ENCODE data around the gene ANK2.

The ANK2 gene

GRCh38 chr4:113272523-113272922 is 223.1 kb downstream of the ANK2 start:
- H3K23ac ChIP-seq (ENCODE audit: low read length in 2 of 2): no peak overlapping the region
- no peak overlapping the region for H2AFZ ChIP-seq (ENCODE audit: low read depth, low read length)
- no peaks in the 10 kb centered on the region for H3K9me3 ChIP-seq (ENCODE audit: control insufficient read depth, low read length)
- no peaks in the 10 kb centered on the region for H3K79me1 ChIP-seq (replicated peaks; ENCODE audit: low read length, poor library complexity, severe bottlenecking)
- no peak overlapping the region for H2AK5ac ChIP-seq (ENCODE audit: low read length, severe bottlenecking)
- H4K91ac ChIP-seq (ENCODE audit: low read length): no peak overlapping the region
- H2BK12ac ChIP-seq (ENCODE audit: low read length in 2 of 2): no peak overlapping the region
- no peak overlapping the region for H2BK5ac ChIP-seq (ENCODE audit: low read depth, low read length, poor library complexity, severe bottlenecking)
- H3K14ac ChIP-seq (ENCODE audit: low read length in 2 of 2): no peak overlapping the region
- no peak overlapping the region for H3K9ac ChIP-seq (ENCODE audit: low read length)
- H3K18ac ChIP-seq (ENCODE audit: low read depth in 1 of 2, low read length in 2 of 2): no peak overlapping the region
- H4K8ac ChIP-seq (ENCODE audit: low read length): no peak overlapping the region
- no peak overlapping the region for H3K4me2 ChIP-seq (ENCODE audit: low read length, poor library complexity, severe bottlenecking)
- peaks cover 5% of the 10 kb centered on the region for H3K4me1 ChIP-seq (ENCODE audit: control insufficient read depth, insufficient read depth, low read depth, low read length)
- H2BK120ac ChIP-seq (ENCODE audit: low read depth, low read length): no peak overlapping the region
- H3K4ac ChIP-seq (ENCODE audit: low read depth in 1 of 2, low read length in 2 of 2): no peak overlapping the region
- H3K4me3 ChIP-seq (ENCODE audit: insufficient read depth in 1 of 2, low read depth in 1 of 2, low read length in 2 of 2): no peak overlapping the region
- H2BK15ac ChIP-seq (ENCODE audit: low read depth, poor library complexity, severe bottlenecking): no peak overlapping the region
- no peak for DNase-seq
- no peak overlapping the region for H3K27ac ChIP-seq (ENCODE audit: low read length, poor library complexity, severe bottlenecking)
- peaks cover 0 to 5% of the 10 kb centered on the region in 2 experiments for H3K36me3 ChIP-seq (ENCODE audit: control insufficient read depth in 1 of 2, insufficient read depth in 2 of 2, low read depth in 1 of 2, low read length in 2 of 2)
- H3K27me3 ChIP-seq (ENCODE audit: control insufficient read depth in 1 of 2, insufficient read depth in 1 of 2, low read length in 2 of 2): no peaks in the 10 kb centered on the region

GRCh38 chr4:113273721-113274220 is 224.3 kb downstream of the ANK2 start:
- H3K27ac ChIP-seq (ENCODE audit: low read length, poor library complexity, severe bottlenecking): no peak overlapping the region
- H3K79me1 ChIP-seq (replicated peaks; ENCODE audit: low read length, poor library complexity, severe bottlenecking): no peaks in the 10 kb centered on the region
- H3K18ac ChIP-seq (ENCODE audit: low read depth in 1 of 2, low read length in 2 of 2): no peak overlapping the region
- no peak overlapping the region for H2AFZ ChIP-seq (ENCODE audit: low read depth, low read length)
- no peaks in the 10 kb centered on the region for H3K9me3 ChIP-seq (ENCODE audit: control insufficient read depth, low read length)
- H3K4me1 ChIP-seq (ENCODE audit: control insufficient read depth, insufficient read depth, low read depth, low read length): peaks cover 5% of the 10 kb centered on the region
- no peak overlapping the region for H3K4me3 ChIP-seq (ENCODE audit: insufficient read depth in 1 of 2, low read depth in 1 of 2, low read length in 2 of 2)
- H2BK5ac ChIP-seq (ENCODE audit: low read depth, low read length, poor library complexity, severe bottlenecking): no peak overlapping the region
- H3K4me2 ChIP-seq (ENCODE audit: low read length, poor library complexity, severe bottlenecking): no peak overlapping the region
- H3K9ac ChIP-seq (ENCODE audit: low read length): no peak overlapping the region
- H3K4ac ChIP-seq (ENCODE audit: low read depth in 1 of 2, low read length in 2 of 2): no peak overlapping the region
- H2BK120ac ChIP-seq (ENCODE audit: low read depth, low read length): no peak overlapping the region
- no peak for DNase-seq
- H4K8ac ChIP-seq (ENCODE audit: low read length): no peak overlapping the region
- no peak overlapping the region for H4K91ac ChIP-seq (ENCODE audit: low read length)
- H3K14ac ChIP-seq (ENCODE audit: low read length in 2 of 2): no peak overlapping the region
- no peak overlapping the region for H2AK5ac ChIP-seq (ENCODE audit: low read length, severe bottlenecking)
- no peaks in the 10 kb centered on the region for H3K27me3 ChIP-seq (ENCODE audit: control insufficient read depth in 1 of 2, insufficient read depth in 1 of 2, low read length in 2 of 2)
- no peak overlapping the region for H3K23ac ChIP-seq (ENCODE audit: low read length in 2 of 2)
- peaks cover 0 to 5% of the 10 kb centered on the region in 2 experiments for H3K36me3 ChIP-seq (ENCODE audit: control insufficient read depth in 1 of 2, insufficient read depth in 2 of 2, low read depth in 1 of 2, low read length in 2 of 2)
- H2BK12ac ChIP-seq (ENCODE audit: low read length in 2 of 2): no peak overlapping the region
- H2BK15ac ChIP-seq (ENCODE audit: low read depth, poor library complexity, severe bottlenecking): no peak overlapping the region

- no peak overlapping the region for H2AK5ac ChIP-seq (ENCODE audit: low read length, severe bottlenecking)
- H2BK5ac ChIP-seq (ENCODE audit: low read depth, low read length, poor library complexity, severe bottlenecking): no peak overlapping the region
- H2AFZ ChIP-seq (ENCODE audit: low read depth, low read length): no peak overlapping the region
- H3K23ac ChIP-seq (ENCODE audit: low read length in 2 of 2): no peak overlapping the region
- H3K4me3 ChIP-seq (ENCODE audit: insufficient read depth in 1 of 2, low read depth in 1 of 2, low read length in 2 of 2): peak overlapping the region in 1 of 2 experiments; percentile 27
- H2BK12ac ChIP-seq (ENCODE audit: low read length in 2 of 2): no peak overlapping the region
- no peak overlapping the region for H3K4ac ChIP-seq (ENCODE audit: low read depth in 1 of 2, low read length in 2 of 2)
- H3K14ac ChIP-seq (ENCODE audit: low read length in 2 of 2): no peak overlapping the region
- H3K9me3 ChIP-seq (ENCODE audit: control insufficient read depth, low read length): no peaks in the 10 kb centered on the region
- H3K9ac ChIP-seq (ENCODE audit: low read length): peak overlapping the region; percentile 76
- no peaks in the 10 kb centered on the region for H3K27me3 ChIP-seq (ENCODE audit: control insufficient read depth in 1 of 2, insufficient read depth in 1 of 2, low read length in 2 of 2)
- no peak overlapping the region for H3K18ac ChIP-seq (ENCODE audit: low read depth in 1 of 2, low read length in 2 of 2)
- 91% methylated on average over 6 of the region's 7 CpGs for WGBS
- no peak overlapping the region for H4K8ac ChIP-seq (ENCODE audit: low read length)
- no peak overlapping the region for H2BK120ac ChIP-seq (ENCODE audit: low read depth, low read length)
- H3K36me3 ChIP-seq (ENCODE audit: control insufficient read depth in 1 of 2, insufficient read depth in 2 of 2, low read depth in 1 of 2, low read length in 2 of 2): peaks cover 0 to 5% of the 10 kb centered on the region in 2 experiments
- no peak overlapping the region for H4K91ac ChIP-seq (ENCODE audit: low read length)
- no peak for DNase-seq
- no peaks in the 10 kb centered on the region for H3K79me1 ChIP-seq (replicated peaks; ENCODE audit: low read length, poor library complexity, severe bottlenecking)
- no peak overlapping the region for H3K4me2 ChIP-seq (ENCODE audit: low read length, poor library complexity, severe bottlenecking)
- no peak overlapping the region for H3K27ac ChIP-seq (ENCODE audit: low read length, poor library complexity, severe bottlenecking)
- peaks cover 4% of the 10 kb centered on the region for H3K4me1 ChIP-seq (ENCODE audit: control insufficient read depth, insufficient read depth, low read depth, low read length)
- H2BK15ac ChIP-seq (ENCODE audit: low read depth, poor library complexity, severe bottlenecking): no peak overlapping the region
Measured at GRCh38 chr4:113276464-113277170, 227.2 kb downstream of the ANK2 start.

GRCh38 chr4:113278324-113278934 is 229.0 kb downstream of the ANK2 start:
- Histone ChIP-seq H2BK120ac (ENCODE audit: low read depth, low read length) (no peak overlapping the region), H2AFZ (ENCODE audit: low read depth, low read length) (no peak overlapping the region), H3K36me3 (ENCODE audit: control insufficient read depth in 1 of 2, insufficient read depth in 2 of 2, low read depth in 1 of 2, low read length in 2 of 2) (peaks cover 0 to 5% of the 10 kb centered on the region in 2 experiments), H2BK12ac (ENCODE audit: low read length in 2 of 2) (no peak overlapping the region), H4K91ac (ENCODE audit: low read length) (no peak overlapping the region), H3K4ac (ENCODE audit: low read depth in 1 of 2, low read length in 2 of 2) (no peak overlapping the region), H3K4me1 (ENCODE audit: control insufficient read depth, insufficient read depth, low read depth, low read length) (no peaks in the 10 kb centered on the region), H3K27me3 (ENCODE audit: control insufficient read depth in 1 of 2, insufficient read depth in 1 of 2, low read length in 2 of 2) (no peaks in the 10 kb centered on the region), H4K8ac (ENCODE audit: low read length) (no peak overlapping the region), H2AK5ac (ENCODE audit: low read length, severe bottlenecking) (no peak overlapping the region), H2BK5ac (ENCODE audit: low read depth, low read length, poor library complexity, severe bottlenecking) (no peak overlapping the region), H2BK15ac (ENCODE audit: low read depth, poor library complexity, severe bottlenecking) (no peak overlapping the region), H3K9ac (ENCODE audit: low read length) (no peak overlapping the region), H3K27ac (ENCODE audit: low read length, poor library complexity, severe bottlenecking) (no peak overlapping the region), H3K18ac (ENCODE audit: low read depth in 1 of 2, low read length in 2 of 2) (no peak overlapping the region), H3K14ac (ENCODE audit: low read length in 2 of 2) (no peak overlapping the region), H3K79me1 (replicated peaks; ENCODE audit: low read length, poor library complexity, severe bottlenecking) (no peaks in the 10 kb centered on the region), H3K23ac (ENCODE audit: low read length in 2 of 2) (no peak overlapping the region), H3K4me2 (ENCODE audit: low read length, poor library complexity, severe bottlenecking) (no peak overlapping the region), H3K9me3 (ENCODE audit: control insufficient read depth, low read length) (no peaks in the 10 kb centered on the region), H3K4me3 (ENCODE audit: insufficient read depth in 1 of 2, low read depth in 1 of 2, low read length in 2 of 2) (no peak overlapping the region)
- 39% methylated on average over 7 of the region's 8 CpGs for WGBS
- DNase-seq: peak; percentile 79

Data from mesenchymal stem cell (in vitro differentiated cells and primary cell).